Upper lobe of right lung (tissue), 1 donor: ENCODE results near the gene FAM50A. TPM values are rescaled to one million over a fixed set of nuclear protein-coding genes. Genes with fewer than 3 reads are reported as not detected.

Source experiments
- ATAC-seq: fragments of 200-7000 bp; cut with Tn5 transposase; one replicate; pipeline ENCODE4 v1.9.1; 2020; ENCODE audit warnings: mild to moderate bottlenecking, moderate library complexity
- DNase-seq: peaks from one replicate; pipeline ENCODE4 v3.0.0-alpha.2; 2020
- H3K27ac ChIP-seq: fragments of 200-600 bp; one replicate; pipeline ENCODE4 v1.8.0; 2022
- H3K27me3 ChIP-seq: fragments of 200-600 bp; one replicate; pipeline ENCODE4 v1.8.0; 2022; ENCODE audit warnings: mild to moderate bottlenecking
- H3K36me3 ChIP-seq: fragments of 200-600 bp; one replicate; pipeline ENCODE4 v1.8.0; 2022
- H3K4me1 ChIP-seq: fragments of 200-600 bp; one replicate; pipeline ENCODE4 v1.8.0; 2022
- H3K4me3 ChIP-seq: fragments of 200-600 bp; one replicate; pipeline ENCODE4 v1.8.0; 2022; ENCODE audit warnings: mild to moderate bottlenecking
- H3K9me3 ChIP-seq: fragments of 200-600 bp; one replicate; pipeline ENCODE4 v1.8.0; 2022
- CTCF ChIP-seq: fragments of 200-600 bp; IDR thresholded peaks from one replicate; pipeline ENCODE4 v1.8.0; 2022; ENCODE audit warnings: antibody characterized with exemption
- intact Hi-C: fragments of 100-400 bp; cut with DNase I; formaldehyde crosslinking; loops from one replicate; pipeline ENCODE4 v1.11.0; 2022
- total RNA-seq: library from RNA; stranded (reverse); fragmentation: NEBNext Ultra II Directional; extraction: Animal tissue kit (Norgen Biotek cat#: 25700); gene quantifications from one replicate; pipeline ENCODE4 v1.2.1, GENCODE V29; 2021
- donor health status: DM: no; HTN: yes; CAD: no; lungs with severe emphysema.

Gene FAM50A
- total RNA-seq, 1 donor from 2014 or later: 82.0 TPM

GRCh38 chrX:154445776-154446175 is 1.8 kb downstream of the FAM50A start:
- Histone ChIP-seq H3K4me3 (no peak overlapping the region), H3K9me3 (no peaks in the 10 kb centered on the region), H3K36me3 (peaks cover 16% of the 10 kb centered on the region), H3K4me1 (peaks cover 12% of the 10 kb centered on the region), H3K27ac (no peak overlapping the region), H3K27me3 (no peaks in the 10 kb centered on the region)
- TF ChIP-seq CTCF: no peak
- ATAC-seq (no peak), DNase-seq (no peak)
- intact Hi-C loops: no loop called here

GRCh38 chrX:154446430-154446829 is 2.5 kb downstream of the FAM50A start:
- Histone ChIP-seq H3K9me3 (no peaks in the 10 kb centered on the region), H3K27me3 (no peaks in the 10 kb centered on the region), H3K4me3 (no peak overlapping the region), H3K27ac (no peak overlapping the region), H3K4me1 (peaks cover 12% of the 10 kb centered on the region), H3K36me3 (peaks cover 13% of the 10 kb centered on the region)
- ATAC-seq (no peak), DNase-seq (no peak)
- intact Hi-C loops: no loop called here
- no peak for TF ChIP-seq CTCF

GRCh38 chrX:154448484-154448883 is 4.5 kb downstream of the FAM50A start:
- intact Hi-C loops: no loop called here
- H3K27me3 ChIP-seq: no peaks in the 10 kb centered on the region

GRCh38 chrX:154449618-154450017 is 5.7 kb downstream of the FAM50A start:
- Histone ChIP-seq H3K4me1 (peaks cover 10% of the 10 kb centered on the region), H3K4me3 (no peak overlapping the region), H3K36me3 (peaks cover 5% of the 10 kb centered on the region), H3K9me3 (no peaks in the 10 kb centered on the region), H3K27ac (no peak overlapping the region), H3K27me3 (no peaks in the 10 kb centered on the region)
- intact Hi-C loops: no loop called here
- DNase-seq (no peak), ATAC-seq (no peak)
- TF ChIP-seq CTCF: no peak

More at GRCh38 chrX:154448484-154448883, 4.5 kb downstream of the FAM50A start:
- no peaks in the 10 kb centered on the region for H3K9me3 ChIP-seq
- peaks cover 5% of the 10 kb centered on the region for H3K36me3 ChIP-seq
- no peak overlapping the region for H3K27ac ChIP-seq
- DNase-seq (no peak), ATAC-seq (no peak)
- H3K4me3 ChIP-seq: no peak overlapping the region
- peaks cover 12% of the 10 kb centered on the region for H3K4me1 ChIP-seq
- no peak for TF ChIP-seq CTCF

GRCh38 chrX:154450312-154450711 is 6.4 kb downstream of the FAM50A start:
- intact Hi-C loops: no loop called here
- Histone ChIP-seq H3K4me3 (no peak overlapping the region), H3K4me1 (peaks cover 3% of the 10 kb centered on the region), H3K36me3 (peaks cover 5% of the 10 kb centered on the region), H3K27ac (no peak overlapping the region), H3K9me3 (no peaks in the 10 kb centered on the region), H3K27me3 (no peaks in the 10 kb centered on the region)
- DNase-seq (no peak), ATAC-seq (no peak)
- TF ChIP-seq CTCF: no peak

GRCh38 chrX:154452823-154453222 is 8.9 kb downstream of the FAM50A start:
- Histone ChIP-seq H3K4me1 (no peaks in the 10 kb centered on the region), H3K27ac (no peak overlapping the region), H3K27me3 (no peaks in the 10 kb centered on the region), H3K9me3 (no peaks in the 10 kb centered on the region), H3K4me3 (no peak overlapping the region), H3K36me3 (peaks cover 5% of the 10 kb centered on the region)
- intact Hi-C loops: no loop called here
- no peak for DNase-seq
- no peak for TF ChIP-seq CTCF
- no peak for ATAC-seq
